NCI-H2107 treated with DMSO at 0.1 percent for 48 hours (cell line): ENCODE data around the gene OLAH.

Experiments
- DNase-seq: peaks from one replicate; lab custom pipeline; 2025; ENCODE audit not compliant: unreplicated experiment; lab: John Stamatoyannopoulos, UW

The OLAH gene

DNA sequence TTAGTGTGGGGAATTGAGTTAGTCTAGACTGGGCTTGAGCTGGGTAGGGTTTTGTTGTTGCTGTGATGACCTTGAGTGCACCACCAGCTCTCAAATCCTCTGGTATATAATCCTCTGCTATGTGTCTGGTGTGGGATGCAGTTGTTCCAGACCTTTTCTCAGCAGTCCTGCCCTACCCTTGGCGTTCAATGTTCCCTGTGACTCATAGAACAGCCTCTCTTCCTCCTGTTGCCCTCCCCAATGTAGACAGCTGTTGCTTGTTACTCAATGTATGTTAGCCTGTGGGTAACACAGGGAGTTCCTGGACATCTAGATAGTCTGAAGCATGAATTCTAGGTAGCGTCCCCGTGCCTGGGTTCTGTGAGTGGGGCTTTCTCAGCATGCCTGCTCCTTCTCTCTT is 25.1 kb downstream of the OLAH start:
- no peak for DNase-seq

DNA sequence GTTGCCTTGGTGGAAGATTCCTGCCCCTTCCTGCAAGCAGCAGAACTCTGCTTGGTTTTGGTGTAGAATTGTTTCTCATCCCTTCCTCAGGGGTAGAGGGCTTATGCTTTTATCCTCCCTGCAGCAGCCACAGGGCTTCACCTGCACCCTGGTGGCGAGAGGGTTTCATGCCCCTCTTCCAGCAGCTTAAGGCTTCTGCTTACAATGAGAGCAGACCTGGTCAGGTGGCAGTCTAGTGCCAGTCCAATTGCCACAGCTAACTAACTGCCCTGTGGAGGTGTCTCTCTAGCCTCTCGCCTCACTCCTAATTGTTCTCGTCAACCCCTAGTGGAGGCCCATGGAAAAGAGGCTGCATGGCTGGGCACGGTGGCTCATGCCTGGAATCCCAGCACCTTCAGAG is 25.5 kb downstream of the OLAH start:
- DNase-seq: no peak

DNA sequence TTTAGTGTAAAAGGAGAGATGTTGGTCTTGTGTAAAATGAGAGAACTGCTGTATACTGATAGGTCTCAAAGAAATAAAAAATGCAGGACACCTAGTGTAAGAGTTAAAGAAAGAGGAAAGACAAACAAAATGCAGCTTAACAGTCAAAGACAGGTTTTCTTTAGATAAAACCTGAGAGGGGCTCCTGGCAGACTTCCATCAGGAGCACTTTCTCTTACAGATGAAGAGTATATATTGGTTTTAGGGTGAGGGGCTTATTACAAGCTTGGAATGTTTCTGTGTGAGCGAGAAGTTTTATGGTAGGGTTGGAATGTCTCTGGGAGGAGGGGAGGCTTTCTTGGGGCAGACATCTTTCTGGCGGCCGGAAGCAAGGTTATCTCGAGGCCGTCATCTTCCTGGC is 28.6 kb downstream of the OLAH start:
- DNase-seq: no peak

DNA sequence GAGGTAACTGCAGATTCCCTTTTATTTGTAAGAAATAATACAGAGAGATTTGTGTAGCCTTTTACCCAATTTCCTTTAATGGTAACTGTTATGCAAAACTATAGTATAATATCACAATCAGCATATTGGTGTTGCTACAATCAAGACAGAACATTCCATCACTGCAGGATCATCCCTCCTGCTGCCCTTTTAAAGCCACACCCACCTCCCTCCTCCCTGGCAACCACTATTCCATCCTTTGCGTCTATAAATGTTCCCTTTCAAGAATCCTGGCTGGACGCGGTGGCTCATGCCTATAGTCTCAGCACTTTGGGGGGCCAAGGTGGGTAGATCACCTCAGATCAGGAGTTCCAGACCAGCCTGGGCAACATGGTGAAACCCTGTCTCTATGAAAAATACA is 31.7 kb downstream of the OLAH start:
- DNase-seq: no peak

DNA sequence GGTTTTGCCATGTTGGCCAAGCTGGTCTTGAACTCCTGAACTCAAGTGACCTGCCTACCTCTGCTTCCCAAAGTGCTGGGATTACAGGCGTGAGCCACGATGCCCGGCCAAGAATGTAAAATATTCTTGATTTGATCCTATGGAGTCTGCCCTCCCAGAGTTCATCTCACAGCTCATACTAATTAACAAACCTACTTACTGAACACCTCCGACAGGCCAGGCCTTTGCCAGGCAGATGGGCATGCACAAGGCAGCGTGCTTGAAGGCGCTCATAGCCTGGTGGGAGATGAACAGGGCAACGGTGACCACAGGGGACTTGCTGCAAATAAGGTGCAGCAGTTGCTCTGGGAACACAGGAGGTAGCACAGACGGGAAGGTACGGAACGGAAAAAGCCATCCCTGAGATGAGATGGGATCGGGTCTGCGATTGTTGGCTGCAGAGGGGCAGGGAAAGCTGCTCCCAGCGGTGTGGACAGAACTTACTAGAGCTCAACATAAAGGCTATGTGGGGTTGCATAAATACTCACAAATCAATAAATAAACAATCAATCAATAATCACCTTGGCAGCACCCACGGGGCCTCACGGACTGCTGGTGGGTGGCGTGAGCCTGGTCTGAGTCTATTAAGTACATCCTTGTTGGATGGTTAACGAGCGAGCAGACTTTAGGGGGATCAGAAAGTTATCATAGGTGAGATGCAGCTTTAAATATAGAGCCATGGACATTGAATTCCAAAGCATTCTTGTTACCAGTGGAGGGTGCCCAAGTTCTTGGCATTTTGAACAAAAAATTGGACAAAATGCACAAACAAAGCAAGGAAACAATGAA is 40.1 kb downstream of the OLAH start:
- no peak for DNase-seq

DNA sequence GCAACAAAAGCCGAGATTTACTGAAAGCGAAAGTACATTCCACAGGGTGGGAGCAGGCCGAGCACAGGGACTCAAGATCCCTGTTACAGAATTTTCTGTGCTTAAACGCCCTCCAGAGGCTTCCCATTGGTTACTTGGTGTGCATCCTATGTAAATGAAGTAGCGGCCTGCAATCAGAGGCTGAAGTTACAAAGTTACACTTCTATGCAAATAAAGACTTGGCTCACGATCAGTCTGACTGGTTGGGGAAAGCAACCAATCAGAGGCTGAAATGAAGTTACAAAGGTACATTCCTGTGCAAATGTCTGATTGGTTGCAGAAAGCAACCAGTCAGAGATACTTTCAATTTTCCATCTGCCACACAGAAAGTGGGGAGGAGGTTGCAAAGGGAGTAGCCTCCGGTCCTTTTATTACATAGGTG is 40.8 kb downstream of the OLAH start:
- peak; percentile 60 for DNase-seq

DNA sequence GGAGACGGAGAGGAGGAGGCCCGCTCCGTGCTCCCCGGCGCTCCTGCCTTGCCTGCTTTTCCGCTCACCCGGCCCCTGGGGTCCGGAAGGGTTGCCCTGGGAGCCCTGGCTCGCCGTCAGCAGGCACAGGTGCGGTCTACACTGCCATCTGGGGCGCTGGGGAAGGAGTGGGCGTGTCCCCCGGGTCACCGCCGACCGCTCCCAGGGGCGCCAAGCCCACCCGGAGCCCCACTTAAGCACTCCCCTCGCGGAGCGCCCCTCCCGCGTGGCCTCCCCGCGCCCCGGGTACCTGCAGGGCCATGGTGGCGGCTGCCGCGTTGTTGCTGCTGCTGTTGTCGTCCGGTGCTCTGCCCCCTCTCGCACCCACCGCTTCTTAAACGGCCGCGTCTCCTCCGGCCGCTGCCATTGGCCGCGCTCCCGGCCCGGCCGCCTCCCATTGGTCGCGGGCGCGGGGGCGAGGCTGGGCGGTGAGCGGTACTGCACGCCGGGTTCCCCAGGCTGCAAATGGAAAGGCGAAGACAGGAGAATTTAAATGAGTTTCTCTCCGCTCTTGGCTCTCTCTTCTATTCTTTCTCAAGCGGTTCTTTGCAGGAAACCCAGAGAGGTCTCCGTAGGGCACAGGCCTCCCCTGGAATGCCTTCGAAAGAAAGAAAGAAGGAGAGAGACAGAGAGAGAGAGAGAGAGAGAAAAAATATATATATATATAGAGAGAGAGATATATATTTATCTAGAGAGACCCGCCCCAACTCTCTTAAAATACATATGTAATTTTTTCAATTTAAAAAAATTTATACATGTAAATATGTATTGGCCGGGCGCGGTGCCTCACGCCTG is 44.9 kb downstream of the OLAH start, which contains the start of gene ACBD7:
Gene ACBD7 (minus strand): TSS at position 349 of the 834 bp plus-strand sequence. CDS start 48 bp downstream, at position 301.
- peak; percentile 28 for DNase-seq

DNA sequence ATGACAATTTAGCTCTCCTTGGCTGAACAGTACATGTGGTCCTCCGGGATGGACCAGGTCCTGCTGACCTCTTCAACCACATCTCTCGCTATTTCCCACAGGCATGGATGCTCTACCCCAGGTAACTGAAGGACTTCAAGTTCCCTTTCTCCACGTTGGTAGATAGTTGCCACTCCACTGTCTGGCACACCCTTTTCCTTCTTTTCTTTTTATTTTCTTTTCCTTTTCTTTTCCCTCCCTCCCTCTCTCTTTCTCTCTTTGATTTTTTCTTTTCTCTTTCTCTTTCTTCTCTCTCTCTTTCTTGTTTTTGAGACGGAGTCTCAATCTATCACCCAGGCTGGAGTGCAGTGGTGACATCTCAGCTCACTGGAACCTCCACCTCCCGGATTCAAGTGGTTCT is 47.7 kb downstream of the OLAH start:
- no peak for DNase-seq

DNA sequence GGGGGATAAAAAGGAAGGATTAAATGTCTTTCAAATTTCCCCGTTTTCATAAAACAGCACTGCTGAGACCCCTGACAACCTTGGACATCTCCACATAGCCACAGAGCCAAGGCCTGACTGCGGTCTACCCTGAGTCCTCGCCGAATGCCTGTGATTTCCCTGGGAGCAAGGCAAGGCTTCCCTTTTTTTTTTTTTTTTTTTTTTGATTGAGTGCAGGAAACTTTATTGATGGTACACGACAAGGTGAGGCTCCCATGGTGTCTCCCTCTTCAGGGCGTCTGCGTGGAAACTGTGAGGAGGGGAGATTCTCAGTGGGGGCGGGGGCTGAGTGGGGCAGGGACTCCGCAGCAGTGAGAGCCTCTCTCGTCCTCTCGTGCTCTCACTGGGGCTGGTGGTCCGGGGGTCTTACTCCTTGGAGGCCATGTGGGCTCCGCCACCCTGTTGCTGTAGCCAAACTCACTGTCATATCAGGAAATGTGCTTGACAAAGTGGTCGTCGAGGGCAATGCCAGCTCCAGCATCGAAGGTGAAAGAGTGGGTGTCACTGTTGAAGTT is 49.2 kb downstream of the OLAH start:
- no peak for DNase-seq

DNA sequence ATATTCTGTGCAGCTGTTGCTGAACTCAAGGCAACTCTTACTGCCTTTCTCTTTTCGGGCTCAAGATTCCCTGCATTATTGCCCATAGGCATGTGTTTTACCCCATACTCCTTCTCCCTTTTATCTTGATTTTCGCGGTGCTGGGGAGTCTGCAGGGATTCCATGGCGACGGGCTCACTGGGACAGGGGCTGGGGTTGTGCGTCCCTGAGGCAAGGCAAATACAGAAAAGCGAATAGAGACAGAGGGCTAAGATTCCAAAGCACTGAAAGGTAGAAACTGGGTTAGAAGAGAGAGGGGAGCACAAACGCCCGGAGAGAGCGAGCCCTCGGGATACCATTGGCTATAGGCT is 52.9 kb downstream of the OLAH start:
- no peak for DNase-seq

DNA sequence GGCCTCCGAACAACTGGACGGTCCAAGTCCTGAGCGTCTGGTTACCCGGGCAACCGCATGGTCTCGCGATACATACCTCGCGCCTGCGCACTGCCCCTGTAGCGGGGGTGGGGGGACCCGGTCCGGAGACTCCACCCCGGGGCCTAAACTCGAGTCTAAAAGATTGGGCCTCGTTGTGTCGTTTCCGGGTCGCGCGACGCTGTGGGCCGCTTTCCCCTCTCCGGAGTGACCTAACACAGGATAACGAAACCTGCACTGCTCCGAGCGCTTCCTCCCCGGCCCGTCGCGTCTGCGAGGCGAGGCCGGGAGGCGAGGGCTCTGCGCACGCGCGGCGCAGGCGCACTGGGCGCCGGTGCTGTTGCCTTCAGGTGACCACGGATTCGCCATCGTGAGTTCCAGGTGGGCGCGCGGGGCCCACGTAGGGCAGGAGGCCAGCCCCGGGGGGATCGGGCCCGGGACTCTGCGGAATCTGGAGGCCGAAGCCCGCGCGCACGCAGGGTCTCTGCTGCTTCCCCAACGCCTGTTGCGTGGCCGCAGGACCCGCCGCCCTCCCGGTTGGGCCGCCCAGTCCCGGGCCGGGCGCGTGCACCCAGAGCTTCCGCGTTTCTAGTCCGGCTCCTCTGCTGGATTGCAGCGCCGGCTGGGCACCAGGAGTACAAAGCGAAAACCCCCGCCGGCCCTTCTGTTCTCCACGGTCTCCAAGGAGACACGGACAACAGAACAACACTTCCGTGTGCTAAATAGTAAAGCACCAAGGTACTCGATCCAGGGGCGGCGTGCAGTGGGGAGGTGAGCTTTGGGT is 53.5 kb downstream of the OLAH start, which contains the start of gene RPP38:
Gene RPP38 (plus strand): TSS at position 345 of the 802 bp plus-strand sequence. CDS start 5,960 bp downstream, outside the sequence.
- DNase-seq: peak; percentile 56

DNA sequence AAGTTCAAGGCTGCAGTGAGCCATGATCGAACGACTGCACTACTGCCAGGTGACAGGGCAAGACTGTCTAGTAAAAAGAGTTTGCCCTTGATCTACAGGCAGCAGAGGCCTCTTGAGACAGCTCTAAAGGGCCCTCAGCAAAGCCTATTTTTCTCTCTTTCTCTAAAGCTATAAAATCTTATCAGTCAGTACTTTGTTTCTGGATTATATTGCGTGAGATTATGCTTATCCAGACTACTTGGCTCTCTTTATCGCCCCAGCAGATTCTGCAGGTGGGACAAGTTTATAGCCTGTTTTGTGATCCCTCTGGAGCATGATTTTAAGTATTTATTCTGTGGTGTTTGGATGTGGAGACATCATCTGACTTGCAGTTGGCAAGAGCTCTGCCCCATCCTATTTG is 56.1 kb downstream of the OLAH start:
- DNase-seq: no peak

DNA sequence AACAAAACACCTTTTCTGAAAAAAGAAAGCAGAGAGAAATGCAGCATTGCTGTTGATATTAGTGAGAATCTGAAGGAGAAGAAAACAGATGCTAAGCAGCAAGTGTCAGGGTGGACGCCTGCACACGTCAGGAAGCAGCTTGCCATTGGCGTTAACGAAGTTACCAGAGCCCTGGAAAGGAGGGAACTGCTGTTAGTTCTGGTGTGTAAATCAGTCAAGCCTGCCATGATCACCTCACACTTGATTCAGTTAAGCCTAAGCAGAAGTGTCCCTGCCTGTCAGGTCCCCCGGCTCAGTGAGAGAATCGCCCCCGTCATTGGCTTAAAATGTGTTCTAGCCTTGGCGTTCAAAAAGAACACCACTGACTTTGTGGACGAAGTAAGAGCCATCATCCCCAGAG is 59.8 kb downstream of the OLAH start:
- no peak for DNase-seq

DNA sequence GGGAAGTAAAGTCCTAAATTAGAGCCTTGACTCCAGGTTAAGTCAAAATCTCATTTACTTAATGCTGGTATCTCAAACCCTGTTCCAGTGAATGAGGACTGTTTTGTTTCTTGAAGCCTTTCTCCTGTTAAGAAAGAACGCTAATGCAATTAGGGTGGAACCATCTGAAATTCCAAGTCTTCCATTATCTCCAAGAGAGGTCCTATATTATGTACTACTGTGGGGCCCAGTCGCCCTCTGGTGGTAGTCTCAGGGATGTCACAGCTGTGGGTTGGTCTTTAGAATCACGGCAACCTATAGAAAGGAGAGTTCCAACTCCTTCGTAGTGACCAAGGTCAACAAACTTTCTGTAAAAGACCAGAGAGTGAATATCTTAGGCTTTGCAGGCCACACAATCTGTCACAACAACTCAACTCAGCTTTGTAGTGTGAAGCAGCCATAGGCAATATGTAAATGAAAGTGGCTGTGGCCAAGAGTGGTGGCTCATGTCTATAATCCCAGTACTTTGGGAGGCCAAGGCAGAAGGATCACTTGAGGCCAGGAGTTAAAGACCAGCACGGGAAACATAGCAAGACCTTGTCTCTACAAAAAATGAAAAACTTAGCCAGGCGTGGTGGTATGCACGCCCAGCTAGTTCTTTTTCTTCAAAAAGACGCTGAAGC is 62.7 kb downstream of the OLAH start:
- no peak for DNase-seq

DNA sequence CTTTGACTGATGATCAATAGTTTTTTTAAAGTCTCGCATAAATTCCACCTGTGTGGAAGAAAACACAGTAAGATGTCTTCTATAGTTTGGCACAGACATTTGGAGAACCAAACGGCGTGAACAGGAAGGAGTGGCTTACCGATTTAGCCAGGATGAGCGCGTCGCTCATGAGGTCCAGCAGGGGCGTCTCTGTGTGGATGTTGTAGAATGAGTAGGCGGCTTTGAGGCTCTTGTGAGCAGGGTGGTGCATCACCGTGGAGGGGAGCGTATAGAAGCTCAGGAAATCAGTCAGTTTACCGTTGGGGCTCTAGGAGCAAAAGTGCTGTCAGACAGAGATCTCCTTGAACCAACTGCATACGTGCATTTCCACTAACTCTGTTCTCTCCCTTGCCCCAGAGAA is 68.9 kb downstream of the OLAH start:
- no peak for DNase-seq

DNA sequence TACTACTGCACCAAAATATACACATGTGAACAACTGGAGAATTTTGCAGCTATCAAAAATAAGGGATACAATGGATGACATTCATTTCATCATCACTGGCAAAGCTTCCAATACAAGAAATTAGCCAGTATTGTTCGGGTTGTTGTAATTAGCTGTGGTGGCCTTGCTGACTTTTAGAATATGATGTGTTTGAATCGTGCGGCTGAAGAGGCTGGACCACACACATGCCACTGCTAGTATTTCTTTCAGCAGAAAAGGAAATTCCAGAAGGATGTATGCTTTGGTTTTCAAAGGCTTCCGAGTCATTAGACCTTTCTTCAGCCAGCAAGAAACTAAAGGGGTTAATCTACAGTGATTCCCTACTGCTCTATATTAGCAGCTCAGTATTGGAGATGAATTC is 70.0 kb downstream of the OLAH start:
- DNase-seq: no peak

DNA sequence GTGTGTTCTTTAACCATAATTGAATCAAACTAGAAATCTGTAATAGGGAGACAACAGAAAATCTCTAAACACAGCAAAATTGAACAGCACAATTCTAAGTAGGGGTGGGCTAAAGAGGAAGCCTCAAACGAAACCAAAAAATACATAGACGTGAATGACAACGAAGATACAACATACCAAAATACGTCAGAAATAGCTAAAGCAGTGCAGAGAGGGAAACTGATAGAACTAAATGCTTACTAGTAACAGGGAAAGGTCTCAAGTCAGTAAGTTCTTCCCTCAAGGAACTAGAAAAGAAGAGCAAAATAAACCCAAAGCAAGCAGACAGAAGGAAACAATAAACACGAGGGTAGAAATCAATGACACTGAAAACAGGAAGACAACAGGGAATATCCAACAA is 72.5 kb downstream of the OLAH start:
- no peak for DNase-seq

DNA sequence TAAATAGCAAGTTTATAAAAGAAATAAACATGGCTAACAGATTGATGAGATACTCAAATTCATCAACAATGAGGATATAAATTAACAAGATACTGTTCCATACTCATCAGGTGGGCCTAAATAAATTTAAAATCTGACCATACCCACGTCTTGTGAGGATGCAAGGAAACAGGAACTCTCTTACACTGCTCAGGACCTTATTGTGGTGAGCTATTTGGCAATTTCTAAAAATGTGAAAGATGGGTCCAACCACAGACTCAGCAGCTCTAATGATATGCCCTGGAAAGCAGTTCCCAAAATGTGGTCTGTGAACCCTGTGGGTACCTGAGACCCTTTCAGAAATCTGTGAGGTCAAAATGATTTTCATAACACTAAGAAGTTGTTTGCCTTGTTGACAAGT is 74.9 kb downstream of the OLAH start:
- DNase-seq: no peak

DNA sequence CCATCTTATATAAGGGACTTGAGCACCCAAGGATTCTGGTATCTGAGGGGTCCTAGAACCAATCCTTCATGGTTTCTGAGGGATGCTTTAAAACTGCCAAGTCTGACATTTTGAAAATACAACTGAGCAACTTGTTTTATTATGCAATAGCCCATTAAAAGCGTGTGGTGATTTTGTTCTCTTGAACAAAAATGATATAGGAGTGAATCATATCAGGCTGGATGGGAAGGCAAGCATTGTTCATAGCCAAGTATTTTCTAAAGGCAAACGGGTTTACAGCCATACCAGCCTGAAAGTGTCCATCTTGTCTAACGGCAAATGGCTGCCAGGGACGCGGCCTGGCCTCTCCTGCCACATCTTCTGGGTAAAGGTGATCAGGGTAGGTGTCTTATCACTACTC is 76.8 kb downstream of the OLAH start:
- DNase-seq: no peak

DNA sequence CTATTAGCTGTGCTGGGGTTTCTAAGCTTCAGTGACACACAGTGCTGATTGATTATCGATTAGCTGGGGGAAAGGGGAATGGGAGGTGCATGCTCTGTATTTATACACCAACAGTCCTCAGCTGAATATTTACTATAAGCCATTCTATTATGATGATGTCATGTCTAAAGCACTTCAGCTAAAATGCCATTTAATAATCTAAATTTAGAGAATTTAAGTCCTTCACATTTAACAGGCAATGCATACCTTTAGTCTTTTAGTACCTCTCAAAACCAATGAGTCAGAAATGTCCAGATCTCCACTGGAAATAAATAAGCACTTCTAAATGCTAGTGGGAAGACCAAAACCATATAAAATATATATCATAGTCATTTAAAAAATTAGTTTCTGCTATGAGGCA is 78.0 kb downstream of the OLAH start:
- DNase-seq: no peak
